ENCODE data around the gene SORL1.

Gene SORL1

DNA sequence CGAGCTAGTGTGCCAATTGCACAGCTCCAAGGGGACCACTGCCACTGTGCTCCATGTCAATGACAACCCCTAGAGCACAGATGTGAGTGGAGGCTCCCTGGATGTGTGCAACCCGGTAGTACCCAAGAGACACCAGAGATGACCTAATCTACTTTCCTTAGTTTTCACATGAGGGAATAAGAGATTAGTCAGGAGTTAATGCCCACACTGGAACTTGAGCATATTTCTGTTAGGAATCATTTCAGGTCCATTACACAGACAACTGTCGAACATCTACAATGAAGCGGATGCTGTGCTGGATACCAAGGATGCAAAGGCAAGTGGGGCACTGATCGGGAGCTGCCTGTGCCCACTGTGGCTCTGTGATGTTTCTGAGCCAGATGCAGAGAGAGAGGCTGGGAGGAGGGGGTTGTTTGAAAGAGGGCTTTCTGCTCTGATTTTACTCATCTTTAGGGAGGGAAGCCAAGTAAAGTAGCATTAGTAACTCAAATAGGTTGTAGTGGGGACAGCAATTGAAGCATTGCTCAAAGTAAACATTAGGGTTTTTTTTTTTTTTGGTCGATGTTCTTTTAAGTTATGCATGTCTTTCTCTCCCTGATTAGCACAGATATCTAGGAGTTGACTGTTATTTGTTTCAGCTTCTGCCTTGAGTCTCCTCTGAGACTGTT is 83.1 kb downstream of the SORL1 start:
- no peak for DNase-seq (ENCODE audit: low read depth in 2 of 2)

DNA sequence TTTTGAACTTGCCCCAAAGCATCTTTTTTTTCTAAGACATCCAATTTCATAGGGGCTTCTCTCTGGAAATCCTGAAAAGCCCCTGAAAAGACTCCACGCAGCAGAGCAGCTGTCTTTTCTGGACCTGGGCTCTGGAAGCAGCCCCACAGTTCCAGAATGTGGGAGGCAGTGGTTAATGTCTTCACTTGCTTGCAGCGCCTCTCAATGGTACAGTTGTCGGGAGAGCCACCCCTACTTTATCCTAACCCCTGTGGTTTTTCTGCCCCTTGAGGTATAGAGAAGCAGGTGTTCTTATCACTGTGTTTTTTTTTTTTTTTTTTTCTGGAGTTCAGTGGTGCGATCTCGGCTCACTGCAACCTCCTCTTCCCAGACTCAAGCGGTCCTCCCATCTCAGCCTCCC is 84.0 kb downstream of the SORL1 start:
- DNase-seq (ENCODE audit: low read depth in 2 of 2) = no peak

DNA sequence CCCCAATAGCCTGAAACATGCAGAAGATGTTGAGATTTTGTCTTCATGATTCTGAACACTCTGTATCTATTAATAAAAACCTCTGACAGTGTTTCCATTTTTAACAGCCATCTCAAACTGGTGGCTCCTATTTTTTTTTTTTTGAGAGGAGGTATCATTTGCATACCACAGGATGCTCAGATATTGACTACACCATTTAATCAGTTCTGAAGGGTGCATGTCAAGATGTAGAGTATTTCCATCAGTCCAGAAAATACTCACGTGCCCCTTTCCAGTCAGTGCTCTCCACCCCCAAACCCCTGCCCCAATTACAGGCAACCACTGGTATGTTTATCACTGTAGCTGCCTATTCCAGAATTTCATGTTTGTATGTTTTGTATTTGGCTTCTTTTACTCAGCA is 85.9 kb downstream of the SORL1 start:
- no peak for DNase-seq (ENCODE audit: low read depth in 2 of 2)

DNA sequence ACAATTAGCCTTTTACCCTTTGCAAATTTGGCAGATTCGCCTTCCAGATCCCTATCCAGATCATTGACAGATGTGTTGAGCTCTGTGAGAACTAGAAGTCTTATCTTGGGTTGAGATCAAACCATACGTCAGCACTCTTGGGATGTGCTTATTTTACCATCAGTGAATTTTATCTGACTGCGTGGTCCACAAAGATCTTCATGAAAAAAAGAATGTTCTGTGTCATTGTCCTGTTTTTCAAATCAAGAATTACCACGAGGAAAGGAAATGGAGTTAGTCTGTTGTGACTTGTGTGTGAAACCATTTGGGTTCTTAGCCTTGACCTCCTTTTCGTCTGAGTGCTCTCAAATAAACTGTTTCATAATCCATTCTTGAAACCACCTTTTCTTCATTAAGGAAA is 86.9 kb downstream of the SORL1 start:
- DNase-seq (ENCODE audit: low read depth in 2 of 2) = no peak

DNA sequence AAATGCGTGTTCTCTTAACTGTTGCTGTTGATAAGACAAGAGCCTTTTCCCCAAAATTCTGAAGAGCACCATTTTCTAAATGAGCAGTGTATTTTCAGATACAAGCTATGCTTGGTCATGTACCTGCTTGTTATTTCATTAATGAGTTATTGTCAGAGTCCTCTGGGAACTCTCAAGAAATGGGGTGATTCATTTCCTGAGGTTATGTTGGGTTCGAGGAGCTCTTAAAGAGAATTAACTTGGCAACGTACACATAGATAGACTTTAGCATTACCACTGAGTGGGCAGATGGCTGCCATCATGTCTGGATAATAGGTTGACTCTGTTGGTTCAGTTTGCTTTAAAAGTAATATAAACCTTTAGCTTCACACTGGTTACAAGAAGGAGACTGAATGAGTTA is 88.5 kb downstream of the SORL1 start:
- DNase-seq (ENCODE audit: low read depth in 2 of 2) = no peak

DNA sequence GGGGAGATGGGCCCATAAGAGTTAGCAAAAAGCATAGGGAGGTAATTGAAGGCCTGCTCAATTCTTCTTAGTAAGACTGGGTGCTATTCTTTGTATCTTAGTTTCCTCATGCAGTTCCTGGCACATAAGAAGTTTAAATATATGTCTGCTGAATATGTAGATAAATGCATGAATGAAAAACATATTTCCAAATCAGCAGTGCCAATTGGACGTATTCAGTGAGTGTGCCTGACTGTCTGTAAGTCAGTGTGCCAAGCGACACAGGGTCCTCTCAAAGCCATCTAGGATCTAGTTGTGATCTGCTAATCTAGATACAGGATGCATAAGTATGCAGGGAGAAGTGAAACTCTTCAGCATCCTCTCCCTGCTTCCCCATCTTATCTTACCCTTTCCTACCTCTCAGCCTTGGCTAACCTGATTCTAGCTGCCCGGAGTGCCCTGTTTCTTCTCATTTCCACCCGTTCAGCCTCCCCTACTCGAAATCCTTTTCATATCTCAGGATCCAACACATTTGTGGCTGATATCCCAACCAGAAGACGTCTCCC is 91.8 kb downstream of the SORL1 start:
- DNase-seq (ENCODE audit: low read depth in 2 of 2) = no peak

DNA sequence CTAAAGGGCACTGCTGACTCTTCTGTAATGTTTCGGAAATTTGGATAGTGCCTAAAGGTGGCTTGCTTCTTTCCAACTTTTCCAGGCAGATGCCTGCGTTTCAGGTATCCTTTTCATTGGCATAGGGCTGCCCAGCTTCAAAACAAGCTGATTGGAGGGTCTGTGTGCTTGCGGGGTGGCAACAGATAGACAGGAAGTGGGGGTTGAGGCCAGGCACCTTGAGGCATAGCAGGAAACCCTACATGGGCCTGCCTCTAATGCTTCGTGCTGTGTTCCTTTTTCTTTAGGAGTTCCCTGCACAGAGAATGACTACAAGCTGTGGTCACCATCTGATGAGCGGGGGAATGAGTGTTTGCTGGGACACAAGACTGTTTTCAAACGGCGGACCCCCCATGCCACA is 92.8 kb downstream of the SORL1 start:
- no peak for DNase-seq (ENCODE audit: low read depth in 2 of 2)

DNA sequence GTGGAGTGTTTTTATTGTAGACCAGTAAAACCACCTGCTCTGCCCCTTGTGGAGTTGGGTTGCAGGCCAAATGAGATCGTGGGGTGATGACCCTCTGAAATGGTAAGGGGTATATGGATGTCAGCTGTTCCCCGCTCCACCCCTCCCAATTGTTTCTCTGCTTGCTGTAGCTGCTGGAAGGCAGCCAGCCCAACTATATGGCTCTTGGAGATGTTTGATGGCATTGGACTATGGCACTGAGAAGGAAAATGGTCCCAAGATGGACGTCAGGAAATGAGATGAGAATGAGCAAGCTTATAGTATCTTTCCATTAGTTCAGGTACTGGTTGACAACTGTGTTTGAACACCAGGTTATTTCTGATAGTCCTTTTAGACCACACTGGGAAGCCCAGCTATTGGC is 95.5 kb downstream of the SORL1 start:
- no peak for DNase-seq (ENCODE audit: low read depth in 2 of 2)

DNA sequence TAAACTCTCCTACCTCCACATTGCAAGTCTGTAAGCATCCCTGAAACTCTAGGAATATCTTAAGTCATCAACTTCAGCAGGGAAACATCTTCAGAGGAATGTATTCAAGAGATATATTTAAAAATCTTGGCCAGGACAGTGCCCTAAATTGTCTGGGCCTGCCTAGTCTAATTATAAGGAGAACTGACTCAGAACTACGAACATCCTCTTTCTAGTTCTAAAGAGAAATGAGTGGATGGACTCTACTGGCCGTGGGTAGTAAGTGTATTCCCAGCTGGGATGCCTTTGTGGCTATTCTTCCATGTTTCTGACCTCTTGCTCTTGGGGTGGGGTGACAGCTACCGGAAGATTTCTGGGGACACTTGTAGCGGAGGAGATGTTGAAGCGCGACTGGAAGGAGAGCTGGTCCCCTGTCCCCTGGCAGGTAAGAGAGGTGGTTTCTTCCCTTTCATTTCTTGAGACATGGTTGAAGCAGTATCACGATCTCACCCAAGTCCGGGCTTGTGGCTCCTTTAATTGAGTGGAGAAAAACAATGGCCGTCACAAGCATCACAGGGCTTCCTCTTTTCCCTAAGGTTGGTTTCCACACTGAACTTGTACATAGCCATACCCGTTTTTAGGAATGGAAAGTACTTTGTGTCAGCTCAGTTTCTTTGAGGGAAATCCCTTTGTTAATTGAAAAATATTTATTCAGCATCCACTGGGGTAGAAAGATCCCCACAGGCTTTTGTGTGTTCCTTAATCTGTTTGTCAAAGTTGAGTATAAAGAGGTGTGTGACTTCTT is 98.3 kb downstream of the SORL1 start:
- DNase-seq (ENCODE audit: low read depth in 2 of 2) = no peak

DNA sequence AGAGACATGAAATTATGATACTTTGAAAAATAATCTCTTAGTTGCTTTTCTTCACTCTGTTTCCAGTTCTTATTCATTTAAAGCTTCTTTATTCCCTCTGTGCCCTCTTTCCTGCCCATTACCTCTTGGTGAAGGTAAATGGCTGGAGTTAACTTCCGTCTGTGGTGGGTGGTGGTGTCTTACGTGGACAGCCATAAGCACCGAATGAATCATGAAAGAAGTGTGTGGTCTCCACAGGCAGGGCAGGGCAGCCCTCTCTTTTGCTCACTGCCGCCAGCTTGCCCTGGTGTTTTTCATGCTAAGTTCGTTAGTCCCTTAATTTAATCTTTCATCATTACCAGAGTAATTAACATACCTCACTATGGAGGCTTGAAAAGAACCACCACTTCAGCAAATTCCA is 99.3 kb downstream of the SORL1 start:
- no peak for DNase-seq (ENCODE audit: low read depth in 2 of 2)

DNA sequence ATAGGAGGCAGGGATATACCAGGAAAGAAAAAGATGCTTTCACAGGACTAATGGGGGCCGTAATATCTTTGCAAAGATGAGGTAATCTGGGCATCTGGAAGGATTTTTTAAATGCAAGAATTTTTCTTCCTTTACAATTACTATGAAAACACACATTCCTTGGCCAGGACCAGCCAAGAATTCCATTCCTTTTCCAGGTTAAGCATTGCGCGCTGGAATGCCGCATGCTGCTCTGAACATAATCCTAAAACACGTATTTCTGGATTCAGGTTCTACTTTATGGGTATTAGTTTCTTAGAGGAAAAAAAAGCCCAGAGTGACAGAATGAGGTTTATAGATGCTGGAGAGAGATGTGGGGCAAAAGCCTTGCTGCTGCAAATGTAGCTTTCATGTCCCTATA is 100.0 kb downstream of the SORL1 start:
- DNase-seq (ENCODE audit: low read depth in 2 of 2) = no peak

DNA sequence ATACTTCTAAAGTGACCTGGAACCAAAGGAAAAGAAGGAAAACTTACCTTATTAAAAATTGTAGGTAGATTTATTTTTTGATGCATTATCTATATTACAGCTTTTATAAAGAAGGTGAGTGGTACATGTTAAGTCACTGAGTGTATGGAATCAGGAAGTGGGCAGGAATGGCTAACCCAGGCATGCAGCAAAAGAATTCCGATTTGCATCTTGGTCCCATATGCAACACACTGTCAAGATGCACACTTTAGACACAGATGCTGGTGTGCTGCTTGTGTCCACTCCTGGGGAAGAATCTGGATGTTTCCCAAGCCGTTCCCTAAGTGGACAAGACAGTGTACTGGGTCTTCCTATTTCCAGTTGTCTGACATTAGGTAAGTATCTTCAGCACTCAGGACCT is 100.5 kb downstream of the SORL1 start:
- no peak for DNase-seq (ENCODE audit: low read depth in 2 of 2)

DNA sequence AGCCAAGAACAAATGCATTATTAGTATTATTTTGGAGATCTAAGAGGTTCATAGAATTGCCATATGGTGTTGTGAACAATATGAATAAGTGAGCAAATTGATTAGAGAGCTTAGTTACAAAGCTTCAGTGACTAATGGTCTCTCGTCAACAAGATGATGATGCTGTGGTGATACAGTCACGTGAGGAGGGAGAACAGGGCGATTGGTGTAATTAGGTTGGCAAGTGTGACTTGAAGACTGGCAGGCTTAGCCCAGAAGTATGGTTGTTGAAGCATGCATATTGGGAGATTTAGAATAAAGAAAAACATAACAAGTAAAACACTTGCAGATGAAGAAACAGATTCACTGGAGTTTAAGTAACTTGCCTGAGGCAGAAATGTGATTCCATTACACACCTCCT is 101.3 kb downstream of the SORL1 start:
- no peak for DNase-seq (ENCODE audit: low read depth in 2 of 2)

DNA sequence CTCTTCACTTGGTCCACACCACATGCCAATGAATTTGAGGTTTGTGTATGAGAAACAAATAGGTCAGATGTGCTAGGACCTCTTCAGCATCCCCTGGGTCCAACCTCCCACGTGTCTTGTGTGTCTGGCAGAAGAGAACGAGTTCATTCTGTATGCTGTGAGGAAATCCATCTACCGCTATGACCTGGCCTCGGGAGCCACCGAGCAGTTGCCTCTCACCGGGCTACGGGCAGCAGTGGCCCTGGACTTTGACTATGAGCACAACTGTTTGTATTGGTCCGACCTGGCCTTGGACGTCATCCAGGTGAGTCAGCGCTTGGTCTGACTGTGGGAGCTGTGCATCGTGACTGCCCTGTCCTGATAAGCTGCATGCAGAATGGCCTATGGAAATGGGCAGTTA is 101.7 kb downstream of the SORL1 start:
- DNase-seq (ENCODE audit: low read depth in 2 of 2) = no peak

DNA sequence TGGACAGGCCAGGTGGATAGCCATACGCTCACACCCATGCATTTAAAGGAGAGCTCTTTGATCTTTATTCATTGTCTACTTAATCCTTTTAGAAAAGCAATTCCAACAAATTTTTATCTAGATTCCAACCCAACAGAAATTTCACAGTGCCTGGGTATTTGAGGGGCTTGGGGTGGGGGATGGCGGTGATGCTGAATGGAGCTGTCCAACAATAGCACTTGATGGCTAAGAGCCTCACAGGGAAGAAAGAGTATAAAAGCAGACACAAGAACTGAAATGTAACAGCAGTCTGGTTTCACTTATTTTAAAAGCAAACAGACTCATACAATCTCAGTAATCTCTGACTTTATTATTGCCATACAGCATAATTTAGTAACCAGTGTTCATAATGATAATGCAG is 102.4 kb downstream of the SORL1 start:
- no peak for DNase-seq (ENCODE audit: low read depth in 2 of 2)

DNA sequence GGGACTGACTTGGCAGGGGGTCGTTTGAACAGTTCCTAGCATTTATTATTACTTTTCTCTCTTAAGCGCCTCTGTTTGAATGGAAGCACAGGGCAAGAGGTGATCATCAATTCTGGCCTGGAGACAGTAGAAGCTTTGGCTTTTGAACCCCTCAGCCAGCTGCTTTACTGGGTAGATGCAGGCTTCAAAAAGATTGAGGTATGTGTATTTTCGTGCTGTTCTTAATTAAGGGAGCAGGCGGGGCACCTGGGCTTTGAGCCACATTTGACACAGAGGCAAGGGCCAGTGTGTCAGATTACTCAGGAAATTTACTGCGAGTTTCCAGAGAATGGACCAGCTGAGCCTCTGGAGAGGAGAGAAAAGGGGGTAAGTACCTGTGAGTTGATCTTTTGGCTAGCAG is 103.0 kb downstream of the SORL1 start:
- no peak for DNase-seq (ENCODE audit: low read depth in 2 of 2)

DNA sequence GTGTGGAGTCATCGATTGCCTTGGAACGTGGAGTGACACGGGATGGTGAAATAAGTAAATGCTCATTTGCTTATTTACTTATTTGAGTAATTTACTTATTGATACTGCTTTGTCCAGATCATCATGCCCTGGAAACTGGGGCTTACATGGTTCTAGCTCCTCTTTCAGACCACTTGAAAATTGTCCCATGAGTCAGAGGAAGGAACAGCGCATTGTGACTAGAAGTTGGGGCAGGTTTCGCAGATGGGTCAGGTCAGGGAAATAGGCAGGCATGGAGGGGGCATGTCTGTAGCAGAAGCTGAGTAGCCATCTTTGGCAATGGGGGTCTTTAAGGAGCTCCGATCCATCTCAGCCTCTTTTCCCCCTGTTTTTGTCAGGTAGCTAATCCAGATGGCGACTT is 104.8 kb downstream of the SORL1 start:
- DNase-seq (ENCODE audit: low read depth in 2 of 2) = no peak

DNA sequence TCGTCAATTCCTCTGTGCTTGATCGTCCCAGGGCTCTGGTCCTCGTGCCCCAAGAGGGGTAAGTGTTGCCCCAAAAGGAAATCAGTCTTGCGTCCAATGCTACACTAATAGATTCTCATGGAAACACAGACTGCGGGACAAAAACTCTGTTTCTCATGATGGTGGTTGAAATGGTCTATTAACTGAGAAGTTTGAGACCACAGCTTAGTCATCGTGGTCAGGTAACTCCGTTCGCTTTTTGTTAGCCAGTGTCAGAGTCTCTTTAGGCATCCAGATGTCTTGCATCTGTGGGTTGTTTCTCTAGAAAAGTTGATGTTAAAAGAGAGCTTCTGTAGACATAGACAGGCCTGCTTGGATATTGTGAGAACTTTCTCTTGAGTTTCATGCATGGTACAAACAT is 105.2 kb downstream of the SORL1 start:
- DNase-seq (ENCODE audit: low read depth in 2 of 2) = no peak

DNA sequence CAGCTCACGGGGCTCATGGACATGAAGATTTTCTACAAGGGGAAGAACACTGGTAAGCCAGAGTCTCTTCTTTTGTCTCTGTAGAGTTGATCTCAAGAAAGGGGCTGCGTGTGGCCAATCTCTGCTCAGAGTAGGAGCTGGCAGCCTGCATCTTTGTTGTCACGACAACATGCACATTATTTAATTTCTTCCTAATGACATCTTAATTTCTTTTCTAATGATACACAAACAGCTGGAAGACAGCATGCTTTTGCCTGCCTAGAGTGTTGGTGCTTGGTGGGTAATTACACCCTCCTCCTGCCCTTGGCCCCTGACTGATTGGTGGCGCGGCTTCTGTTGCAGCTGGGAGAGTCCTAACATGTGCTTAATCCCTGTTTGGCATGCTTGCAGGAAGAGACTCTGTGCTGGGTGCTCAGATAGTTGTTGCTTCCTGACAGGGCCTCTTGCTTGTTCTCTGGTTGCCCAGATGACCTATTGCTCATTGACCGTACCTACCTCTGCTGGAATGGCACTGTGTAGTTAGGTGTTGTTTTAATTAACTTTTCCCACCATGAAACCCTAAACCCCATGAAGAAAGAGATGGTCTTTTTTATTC is 107.6 kb downstream of the SORL1 start:
- no peak for DNase-seq (ENCODE audit: low read depth in 2 of 2)

DNA sequence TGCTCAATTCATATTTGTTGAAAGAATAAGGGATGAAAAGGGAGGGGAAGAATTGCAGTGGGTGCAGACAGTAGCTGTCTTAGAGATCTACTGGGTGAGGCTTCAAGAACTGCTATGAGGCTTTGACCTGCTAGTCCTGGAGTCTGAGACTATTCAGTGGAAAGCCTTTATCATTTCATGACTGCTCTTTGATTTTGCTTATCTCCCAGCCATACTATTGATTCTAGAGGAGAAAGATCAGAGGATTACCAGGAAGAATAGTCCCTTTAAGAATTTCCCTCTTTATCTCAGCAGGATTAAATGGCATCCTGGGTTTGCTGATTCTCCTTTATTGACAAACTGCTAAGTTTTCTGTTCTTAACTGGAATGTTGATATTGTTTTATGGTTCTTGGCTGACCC is 108.1 kb downstream of the SORL1 start:
- DNase-seq (ENCODE audit: low read depth in 2 of 2) = no peak

DNA sequence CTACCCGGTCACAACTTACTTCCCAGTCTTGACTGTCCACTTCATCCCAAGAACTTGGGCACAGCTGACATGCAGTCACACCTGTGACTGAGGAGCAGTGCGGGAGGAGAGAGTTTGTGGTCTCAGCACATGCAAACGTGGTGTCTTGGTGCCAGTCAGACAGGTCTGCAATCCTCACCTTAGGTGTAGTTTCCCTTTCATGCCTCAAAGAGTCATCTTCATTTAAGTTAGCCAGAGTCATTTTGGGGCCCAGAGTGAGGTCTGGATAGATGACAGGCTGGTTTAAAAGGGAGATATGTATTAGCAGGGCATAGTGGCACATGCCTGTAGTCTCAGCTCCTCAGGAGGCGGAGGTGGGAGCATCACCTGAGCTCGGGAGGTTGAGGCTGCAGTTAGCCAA is 109.1 kb downstream of the SORL1 start:
- DNase-seq (ENCODE audit: low read depth in 2 of 2) = no peak

DNA sequence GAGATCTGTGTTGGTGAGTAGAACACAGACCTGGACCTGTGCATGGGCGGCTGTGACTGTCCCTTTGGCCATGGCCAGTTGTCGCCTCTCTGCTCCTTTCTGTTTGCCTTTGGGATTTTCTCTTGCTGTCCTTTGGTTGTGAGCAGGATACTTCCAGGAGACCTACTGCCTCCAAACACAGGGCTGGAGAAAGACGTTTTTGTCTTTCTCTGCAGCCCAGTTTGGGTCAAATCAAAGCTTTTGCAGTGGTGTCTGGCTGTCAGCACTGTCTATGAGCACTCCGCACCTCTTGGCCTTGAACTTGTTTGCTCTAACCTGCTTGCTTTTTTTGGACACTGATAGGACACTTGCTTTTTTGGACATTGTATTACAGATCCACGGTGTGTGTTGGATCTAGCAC is 109.6 kb downstream of the SORL1 start:
- no peak for DNase-seq (ENCODE audit: low read depth in 2 of 2)

DNA sequence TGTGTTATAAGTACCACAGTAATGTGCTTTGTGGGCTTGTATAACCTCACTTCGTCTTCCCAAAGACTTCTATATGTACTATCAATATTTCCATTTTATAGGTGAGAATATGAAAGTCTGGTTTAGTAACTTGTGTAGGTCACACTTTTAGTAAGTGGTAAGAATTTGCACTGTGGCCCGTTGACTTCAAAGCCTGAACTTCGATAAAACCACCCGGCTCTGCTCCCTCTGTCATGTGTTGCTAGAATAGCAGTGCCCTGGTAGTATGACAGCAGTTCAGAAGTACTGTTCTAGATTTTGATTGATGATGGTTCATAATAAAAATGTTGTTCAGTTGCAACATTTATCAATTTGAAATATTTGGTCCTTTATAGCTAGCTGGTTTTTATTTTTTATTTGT is 110.9 kb downstream of the SORL1 start:
- no peak for DNase-seq (ENCODE audit: low read depth in 2 of 2)

Data from stimulated activated CD8-positive, alpha-beta memory T cell treated with anti-CD3 and anti-CD28 coated beads, Interleukin-7, amount 100 ng/mL, for 1 hour (primary cell).